ENCODE results near the gene RERE.
A peak's percentile ranks its signal among the peaks of the same experiment; 100 is the strongest.
"Not testable (repeated sequence)": the region's sequence is repeated elsewhere in the genome, so short reads cannot be mapped to it uniquely, and the experiment has no call there.

RERE gene

DNA sequence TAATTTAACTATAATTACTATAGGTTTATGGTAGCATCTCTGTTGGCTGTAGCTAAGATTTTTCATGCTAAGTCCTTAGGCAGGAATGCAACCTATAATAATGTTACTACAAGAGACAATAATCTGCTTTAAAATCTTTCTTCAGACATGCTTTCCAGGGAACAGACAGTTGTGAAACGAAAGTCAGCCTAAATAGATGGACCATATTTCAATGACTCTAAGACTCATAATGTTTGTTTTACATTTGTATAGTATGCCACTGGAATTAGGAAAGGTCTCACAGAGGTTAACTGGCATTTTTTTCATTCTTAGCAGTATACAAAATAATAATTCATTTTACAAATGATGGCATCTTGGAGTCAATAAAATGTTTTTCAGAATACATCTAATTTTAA lies 8.1 kb downstream of the RERE start:
- H3K4me1 Mint-ChIP-seq (ENCODE audit: low read depth in 2 of 2) = peaks cover 12 to 15% of the 10 kb centered on the region in 2 donors
- no peak overlapping the region for H3K27ac Mint-ChIP-seq
- no peak overlapping the region for H3K4me3 Mint-ChIP-seq
- no peaks in the 10 kb centered on the region for H3K36me3 Mint-ChIP-seq (ENCODE audit: insufficient read depth)
- no peaks in the 10 kb centered on the region for H3K27me3 Mint-ChIP-seq
- DNase-seq (no peak), ATAC-seq (replicated peaks) (no peak)
- H3K9me3 Mint-ChIP-seq = no peaks in the 10 kb centered on the region

DNA sequence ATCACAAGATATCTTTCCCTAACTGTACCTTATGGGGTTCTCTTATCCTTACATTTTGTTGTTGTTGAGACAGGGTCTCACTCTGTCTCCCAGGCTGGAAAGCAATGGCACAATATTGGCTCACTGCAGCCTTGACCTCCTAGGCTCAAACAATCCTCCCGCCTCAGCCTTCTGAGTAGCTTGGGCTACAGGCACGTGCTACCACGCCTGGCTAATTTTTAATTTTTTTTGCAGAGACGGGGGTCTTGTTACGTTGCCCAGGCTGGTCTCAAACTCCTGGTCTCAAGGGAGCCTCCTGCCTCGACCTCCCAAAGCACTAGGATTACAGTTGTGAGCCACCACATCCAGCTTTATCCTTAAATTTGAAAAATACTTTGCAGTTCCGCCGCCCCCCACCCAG lies 10.4 kb downstream of the RERE start:
- ATAC-seq (replicated peaks) = no peak
- Mint-ChIP-seq H3K27me3 (no peaks in the 10 kb centered on the region), H3K27ac (no peak overlapping the region), H3K36me3 (ENCODE audit: insufficient read depth) (no peaks in the 10 kb centered on the region), H3K4me3 (no peak overlapping the region), H3K4me1 (ENCODE audit: low read depth in 2 of 2) (peaks cover 9 to 10% of the 10 kb centered on the region in 2 donors), H3K9me3 (no peaks in the 10 kb centered on the region)
- DNase-seq = no peak

DNA sequence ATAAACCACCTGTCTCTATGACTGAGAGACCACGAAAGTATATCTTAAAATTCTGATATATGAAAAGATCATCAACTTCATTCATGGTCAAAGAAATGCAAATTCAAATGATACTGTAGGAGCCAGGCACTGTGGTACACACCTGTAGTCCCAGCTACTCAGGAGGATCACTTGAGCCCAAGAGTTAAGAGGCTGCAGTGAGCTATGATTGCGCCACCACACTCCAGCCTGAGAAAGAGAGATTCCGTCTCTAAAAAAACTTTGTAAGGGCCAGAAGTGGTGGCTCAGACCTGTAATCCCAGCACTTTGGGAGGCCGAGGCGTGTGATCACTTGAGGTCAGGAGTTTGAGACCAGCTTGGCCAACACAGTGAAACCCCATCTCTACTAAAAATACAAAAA lies 17.0 kb downstream of the RERE start:
- H3K4me1 Mint-ChIP-seq (ENCODE audit: low read depth in 2 of 2) = peaks cover 0 to 5% of the 10 kb centered on the region in 2 donors
- H3K4me3 Mint-ChIP-seq = no peak overlapping the region
- ATAC-seq (replicated peaks) (no peak), DNase-seq (no peak)
- H3K27ac Mint-ChIP-seq = no peak overlapping the region
- no peaks in the 10 kb centered on the region for H3K9me3 Mint-ChIP-seq
- H3K27me3 Mint-ChIP-seq = no peaks in the 10 kb centered on the region
- H3K36me3 Mint-ChIP-seq (ENCODE audit: insufficient read depth) = peaks cover 7% of the 10 kb centered on the region

DNA sequence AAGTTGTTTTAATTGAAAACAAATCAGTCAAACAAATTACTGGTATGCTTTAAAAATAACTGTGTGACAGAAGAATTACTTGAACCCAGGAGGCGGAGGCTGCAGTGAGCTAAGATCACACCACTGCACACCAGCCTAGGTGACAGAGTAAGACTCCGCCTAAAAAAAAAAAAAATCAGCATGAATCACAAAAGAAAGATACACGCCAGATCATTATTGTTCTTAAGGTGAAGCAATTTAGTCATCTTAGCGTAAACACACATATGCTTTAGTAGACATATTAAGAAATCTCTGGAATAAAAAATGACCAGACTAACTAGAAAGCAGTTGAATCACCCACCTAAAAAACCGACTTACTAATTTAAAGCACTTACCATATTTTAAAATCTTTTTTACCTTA lies 20.2 kb downstream of the RERE start:
- no peak overlapping the region for H3K27ac Mint-ChIP-seq
- no peaks in the 10 kb centered on the region for H3K27me3 Mint-ChIP-seq
- ATAC-seq (replicated peaks) (no peak), DNase-seq (no peak)
- no peaks in the 10 kb centered on the region for H3K9me3 Mint-ChIP-seq
- no peak overlapping the region for H3K4me3 Mint-ChIP-seq
- peaks cover 3 to 5% of the 10 kb centered on the region in 2 donors for H3K4me1 Mint-ChIP-seq (ENCODE audit: low read depth in 2 of 2)
- peaks cover 13% of the 10 kb centered on the region for H3K36me3 Mint-ChIP-seq (ENCODE audit: insufficient read depth)

DNA sequence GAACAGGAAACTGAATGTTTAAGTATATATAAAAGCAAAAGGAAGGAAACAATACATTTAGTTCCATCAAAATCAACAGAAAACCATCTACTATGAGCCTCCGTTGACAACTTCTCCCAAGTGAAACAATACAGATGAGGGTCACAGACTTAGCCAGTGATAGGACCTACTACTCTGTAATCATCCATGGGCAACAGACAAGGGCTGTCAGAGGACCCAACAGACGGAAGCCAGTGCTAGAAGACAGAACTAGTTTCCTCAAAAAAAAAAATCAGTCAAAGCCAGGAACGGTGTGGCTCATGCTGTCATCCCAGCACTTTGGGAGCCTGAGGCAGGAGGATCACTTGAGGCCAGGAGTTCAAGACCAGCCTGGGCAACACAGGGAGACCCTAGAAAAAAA lies 20.6 kb downstream of the RERE start:
- peaks cover 3 to 4% of the 10 kb centered on the region in 2 donors for H3K4me1 Mint-ChIP-seq (ENCODE audit: low read depth in 2 of 2)
- H3K4me3 Mint-ChIP-seq = no peak overlapping the region
- H3K36me3 Mint-ChIP-seq (ENCODE audit: insufficient read depth) = peaks cover 13% of the 10 kb centered on the region
- no peak overlapping the region for H3K27ac Mint-ChIP-seq
- ATAC-seq (replicated peaks) (no peak), DNase-seq (no peak)
- H3K9me3 Mint-ChIP-seq = no peaks in the 10 kb centered on the region
- no peaks in the 10 kb centered on the region for H3K27me3 Mint-ChIP-seq

DNA sequence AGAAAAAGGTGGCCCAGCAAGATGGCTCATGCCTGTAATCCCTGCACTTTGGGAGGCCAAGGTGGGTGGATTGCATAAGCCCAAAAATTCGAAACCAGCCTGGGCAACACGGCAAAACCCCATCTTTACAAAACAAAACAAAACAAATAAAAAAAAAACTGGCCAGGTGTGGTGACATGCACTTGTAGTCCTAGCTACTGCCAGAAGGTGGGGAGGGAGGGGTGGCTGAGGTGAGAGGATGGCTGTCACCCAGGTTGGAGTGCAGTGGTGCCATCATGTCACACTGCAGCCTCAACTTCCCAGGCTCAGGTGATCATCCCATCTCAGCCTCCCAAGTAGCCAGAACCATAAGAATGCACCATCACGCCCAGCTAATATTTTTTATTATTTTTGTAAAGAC lies 22.8 kb downstream of the RERE start:
- Mint-ChIP-seq H3K36me3 (ENCODE audit: insufficient read depth) (peaks cover 13% of the 10 kb centered on the region), H3K4me1 (ENCODE audit: low read depth in 2 of 2) (peaks cover 4 to 7% of the 10 kb centered on the region in 2 donors), H3K27ac (no peak overlapping the region), H3K4me3 (no peak overlapping the region), H3K9me3 (no peaks in the 10 kb centered on the region), H3K27me3 (no peaks in the 10 kb centered on the region)
- DNase-seq (no peak), ATAC-seq (replicated peaks) (no peak)

DNA sequence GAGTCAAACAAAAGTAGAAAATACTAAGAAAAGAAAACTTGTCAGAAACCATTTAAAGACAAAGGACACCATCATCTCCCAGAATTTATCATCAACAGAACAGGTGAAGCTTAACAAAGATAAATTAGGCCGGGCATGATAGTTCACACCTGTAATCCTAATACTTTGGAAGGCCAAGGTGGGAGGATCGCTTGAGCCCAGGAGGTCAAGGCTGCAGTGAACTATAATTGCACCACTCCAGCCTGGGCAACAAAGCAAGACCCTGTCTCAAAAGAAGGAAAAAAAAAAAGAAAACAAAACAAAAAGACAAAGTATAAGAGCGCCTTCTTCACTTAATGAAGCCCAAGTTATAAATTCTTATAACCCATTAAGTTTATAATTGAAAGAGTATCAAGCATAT lies 25.6 kb downstream of the RERE start:
- Mint-ChIP-seq H3K9me3 (no peaks in the 10 kb centered on the region), H3K27me3 (no peaks in the 10 kb centered on the region), H3K4me1 (ENCODE audit: low read depth in 2 of 2) (peaks cover 4 to 9% of the 10 kb centered on the region in 2 donors), H3K27ac (peak overlapping the region; percentile 4 to 13), H3K4me3 (no peak overlapping the region), H3K36me3 (ENCODE audit: insufficient read depth) (peaks cover 10% of the 10 kb centered on the region)
- DNase-seq (no peak), ATAC-seq (replicated peaks) (no peak)

DNA sequence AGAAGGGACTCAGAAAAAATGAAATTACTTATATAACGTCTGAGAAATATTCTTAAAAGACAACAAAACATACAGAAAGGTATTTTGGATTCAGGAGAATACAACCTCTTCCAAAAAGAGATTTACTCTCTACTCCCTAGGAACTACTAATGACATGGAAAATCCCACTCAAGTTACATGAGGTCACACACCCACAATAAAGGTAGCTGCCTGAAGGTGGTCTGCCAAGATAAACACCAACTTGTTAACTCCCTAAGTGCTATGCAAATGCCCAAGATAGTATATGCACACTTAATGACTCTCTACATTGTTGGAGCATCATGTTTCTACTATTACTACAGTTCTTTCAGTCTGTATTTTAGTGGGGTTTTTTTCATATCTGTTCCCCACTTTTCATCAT lies 26.5 kb downstream of the RERE start:
- H3K27ac Mint-ChIP-seq = peak overlapping the region in 1 of 2 donors; percentile 4
- no peaks in the 10 kb centered on the region for H3K9me3 Mint-ChIP-seq

DNA sequence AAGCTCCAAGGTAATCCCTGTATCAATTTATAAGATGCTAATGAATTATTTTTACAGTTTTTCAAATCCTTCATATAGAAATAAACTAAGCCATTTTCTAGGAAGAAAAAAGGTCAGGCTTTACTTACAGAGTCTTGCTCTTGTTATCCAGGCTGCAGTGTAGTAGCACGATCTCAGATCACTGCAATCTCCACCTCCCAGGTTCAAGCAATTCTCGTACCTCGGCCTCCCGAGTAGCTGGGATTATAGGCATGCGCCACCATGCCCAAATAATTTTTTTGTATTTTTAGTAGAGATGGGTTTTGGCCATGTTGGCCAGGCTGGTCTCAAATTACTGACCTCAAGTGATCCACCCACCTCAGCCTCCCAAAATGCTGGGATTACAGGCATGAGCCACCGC lies 27.0 kb downstream of the RERE start:
- ATAC-seq (replicated peaks) (no peak), DNase-seq (no peak)
- Mint-ChIP-seq H3K27me3 (no peaks in the 10 kb centered on the region), H3K4me3 (no peak overlapping the region), H3K36me3 (ENCODE audit: insufficient read depth) (peaks cover 9% of the 10 kb centered on the region), H3K9me3 (no peaks in the 10 kb centered on the region), H3K27ac (no peak overlapping the region), H3K4me1 (ENCODE audit: low read depth in 2 of 2) (peaks cover 4 to 11% of the 10 kb centered on the region in 2 donors)

More for the DNA sequence above, 26.5 kb downstream of the RERE start:
- peaks cover 4 to 10% of the 10 kb centered on the region in 2 donors for H3K4me1 Mint-ChIP-seq (ENCODE audit: low read depth in 2 of 2)
- DNase-seq (no peak), ATAC-seq (replicated peaks) (no peak)
- H3K27me3 Mint-ChIP-seq = no peaks in the 10 kb centered on the region
- no peak overlapping the region for H3K4me3 Mint-ChIP-seq
- H3K36me3 Mint-ChIP-seq (ENCODE audit: insufficient read depth) = peaks cover 9% of the 10 kb centered on the region

DNA sequence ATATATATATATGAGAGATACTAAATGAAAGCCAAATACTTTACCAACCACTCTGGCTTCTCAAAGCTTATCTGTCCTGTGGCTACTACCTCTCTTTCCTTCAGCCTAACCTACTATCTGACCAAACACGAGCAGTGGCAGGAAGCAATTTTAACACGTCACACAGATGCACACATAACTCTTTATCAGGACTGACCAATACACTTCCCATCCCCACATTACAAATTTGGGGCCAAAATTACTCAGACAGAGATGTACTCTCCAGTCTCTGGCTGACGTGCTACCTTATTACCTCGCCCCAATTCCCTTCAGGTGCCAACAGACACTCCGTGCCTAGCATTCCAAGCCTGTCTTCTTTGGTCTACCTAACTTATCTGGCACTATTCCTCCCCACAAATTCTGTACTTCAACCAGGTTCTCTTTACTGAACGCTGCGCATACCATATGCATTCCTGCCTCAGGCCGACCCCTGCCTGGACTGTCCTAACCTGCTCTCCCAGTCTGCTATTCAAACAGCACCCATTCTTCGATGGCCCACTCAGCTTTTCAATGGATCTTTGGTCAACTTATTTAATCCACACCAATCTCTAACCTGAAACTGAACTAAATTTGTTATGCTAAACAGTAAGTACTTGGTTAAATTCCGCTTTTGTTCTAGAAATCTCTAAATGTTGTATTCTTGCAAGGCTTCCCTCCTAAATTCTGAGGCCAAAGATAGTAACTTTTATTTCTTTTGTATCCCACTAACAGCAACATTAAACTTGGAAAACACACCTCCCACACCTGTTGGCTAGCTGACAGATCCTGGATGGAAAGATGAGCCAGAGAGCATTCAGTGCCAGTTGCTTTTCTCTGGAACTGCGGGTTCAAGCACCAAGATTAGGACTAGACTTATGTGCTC lies 27.9 kb downstream of the RERE start:
- Mint-ChIP-seq H3K27ac (no peak overlapping the region), H3K9me3 (no peaks in the 10 kb centered on the region), H3K36me3 (ENCODE audit: insufficient read depth) (peaks cover 3% of the 10 kb centered on the region), H3K27me3 (no peaks in the 10 kb centered on the region), H3K4me1 (ENCODE audit: low read depth in 2 of 2) (peaks cover 4 to 11% of the 10 kb centered on the region in 2 donors), H3K4me3 (no peak overlapping the region)
- ATAC-seq (replicated peaks) = no peak
- DNase-seq = no peak

DNA sequence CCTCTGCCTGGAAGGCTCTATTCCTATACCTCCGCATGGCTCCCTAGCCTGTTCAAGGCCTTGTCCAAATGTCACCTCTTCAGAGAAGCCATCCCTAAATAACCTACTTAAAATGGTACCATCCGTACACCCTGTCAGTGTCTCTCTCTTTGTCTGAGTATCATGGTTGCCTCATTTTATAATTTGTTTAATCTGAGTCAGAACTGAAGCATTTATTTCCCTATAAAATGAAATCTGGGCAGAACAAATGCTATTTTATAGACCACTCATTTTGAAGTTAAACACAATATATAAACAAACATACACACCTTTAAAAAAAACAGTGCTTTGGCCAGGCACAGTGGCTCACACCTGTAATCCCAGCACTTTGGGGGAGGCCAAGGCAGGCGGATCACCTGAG lies 30.2 kb downstream of the RERE start:
- H3K4me3 Mint-ChIP-seq = no peak overlapping the region
- H3K36me3 Mint-ChIP-seq (ENCODE audit: insufficient read depth) = peaks cover 3% of the 10 kb centered on the region
- no peak for DNase-seq
- no peaks in the 10 kb centered on the region for H3K27me3 Mint-ChIP-seq
- no peak for ATAC-seq (replicated peaks)
- H3K9me3 Mint-ChIP-seq = no peaks in the 10 kb centered on the region
- peaks cover 4 to 8% of the 10 kb centered on the region in 2 donors for H3K4me1 Mint-ChIP-seq (ENCODE audit: low read depth in 2 of 2)
- no peak overlapping the region for H3K27ac Mint-ChIP-seq

DNA sequence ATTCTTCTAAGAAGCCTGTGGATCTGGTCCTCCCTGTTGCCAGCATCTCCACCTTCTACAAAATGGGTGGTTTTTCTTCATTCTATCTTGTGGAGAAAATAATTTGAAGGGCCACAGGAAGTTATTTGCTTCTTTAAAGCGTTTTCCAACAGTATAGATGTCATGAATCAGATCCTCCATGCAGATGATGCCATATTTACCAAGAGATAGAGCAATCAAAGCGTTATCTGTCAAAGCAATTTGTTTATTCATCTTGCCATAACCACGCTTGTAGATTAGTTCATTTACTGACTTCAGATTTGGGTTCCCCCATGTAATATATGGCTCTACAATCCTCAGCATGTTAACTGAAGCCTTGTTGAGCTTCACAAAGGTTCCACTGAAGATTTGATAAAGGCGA lies 31.2 kb downstream of the RERE start:
- DNase-seq; H3K4me1 Mint-ChIP-seq (ENCODE audit: low read depth in 2 of 2); ATAC-seq (replicated peaks); H3K9me3 Mint-ChIP-seq; H3K27me3 Mint-ChIP-seq; H3K36me3 Mint-ChIP-seq (ENCODE audit: insufficient read depth); H3K4me3 Mint-ChIP-seq: not testable (repeated sequence)
- H3K27ac Mint-ChIP-seq = peak overlapping the region in 1 of 2 donors; percentile 18

DNA sequence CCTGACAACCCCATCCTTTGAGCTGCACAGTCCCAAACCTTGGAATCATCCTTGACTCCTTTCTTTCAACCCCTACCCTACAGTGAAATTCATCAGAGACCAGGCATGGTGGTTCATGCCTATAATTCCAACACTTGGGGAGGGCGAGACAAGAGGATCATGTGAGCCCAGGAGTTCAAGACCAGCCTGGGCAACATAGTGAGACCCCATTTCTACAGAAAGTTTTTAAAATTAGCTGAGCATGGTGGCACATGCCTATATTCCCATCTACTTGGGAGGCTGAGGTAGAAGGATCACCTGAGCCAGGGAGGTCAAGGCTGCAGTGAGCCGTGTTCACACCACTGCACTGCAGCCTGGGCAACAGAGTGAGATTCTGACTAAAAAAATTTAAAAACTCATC lies 34.5 kb downstream of the RERE start:
- Mint-ChIP-seq H3K4me3 (no peak overlapping the region), H3K27me3 (no peaks in the 10 kb centered on the region), H3K4me1 (ENCODE audit: low read depth in 2 of 2) (peaks cover 2 to 8% of the 10 kb centered on the region in 2 donors), H3K9me3 (no peaks in the 10 kb centered on the region), H3K27ac (peak overlapping the region in 1 of 2 donors; percentile 33), H3K36me3 (ENCODE audit: insufficient read depth) (peaks cover 3% of the 10 kb centered on the region)
- ATAC-seq (replicated peaks) (no peak), DNase-seq (no peak)

DNA sequence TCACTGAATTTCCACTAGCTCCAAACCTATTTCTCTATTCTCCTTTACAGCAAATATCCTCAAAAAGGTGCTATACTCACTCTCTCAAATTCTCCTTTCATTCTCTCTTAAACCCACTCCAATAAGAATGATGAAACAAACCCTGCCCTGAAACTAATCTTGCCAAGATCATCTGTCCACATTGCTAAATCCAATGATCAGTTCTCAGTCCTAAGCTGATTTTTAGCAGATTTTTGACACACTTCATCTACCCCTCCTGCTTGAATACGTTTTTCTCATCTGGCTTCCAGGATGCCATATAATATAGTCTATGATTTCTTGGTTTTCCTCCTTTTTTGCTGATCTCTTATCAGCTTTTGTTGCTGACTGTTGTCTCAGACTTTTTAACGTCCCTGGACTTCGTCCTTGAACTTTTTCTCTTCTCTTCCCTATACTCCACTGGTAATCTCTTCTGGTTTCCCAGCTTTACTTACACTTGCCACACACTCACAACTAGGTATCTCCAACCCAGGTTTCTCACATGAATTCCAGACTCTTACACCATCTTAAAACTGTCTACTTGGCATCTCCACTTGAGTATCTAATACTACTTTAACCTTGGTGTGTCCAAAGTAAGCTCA lies 35.3 kb downstream of the RERE start:
- Mint-ChIP-seq H3K36me3 (ENCODE audit: insufficient read depth) (no peaks in the 10 kb centered on the region), H3K4me3 (no peak overlapping the region), H3K4me1 (ENCODE audit: low read depth in 2 of 2) (peaks cover 2 to 8% of the 10 kb centered on the region in 2 donors), H3K27me3 (no peaks in the 10 kb centered on the region), H3K27ac (no peak overlapping the region), H3K9me3 (no peaks in the 10 kb centered on the region)
- ATAC-seq (replicated peaks) = no peak
- DNase-seq = no peak

All from effector memory CD8-positive, alpha-beta T cell (primary cell).